SJSA1 (cell line): Measurements from ENCODE around the gene TRPM1. TPM values are rescaled to one million over a fixed set of nuclear protein-coding genes. Genes with fewer than 3 reads are reported as not detected.

Experiments used
- DNase-seq, 2 experiments: peaks; one replicate each; pipeline ENCODE4 v3.0.0-alpha.2; 2015 to 2020; ENCODE audit warnings: low spot score in 2 of 2, low read depth in 1 of 2
- H3K27ac ChIP-seq: fragments of 250-450 bp; sonication (Bioruptor Pico); 2 replicates; pipeline ENCODE4 v1.5.1; 2020; ENCODE audit warnings: mild to moderate bottlenecking, moderate library complexity
- H3K27me3 ChIP-seq: fragments of 250-450 bp; sonication (Bioruptor Pico); replicated peaks from 2 replicates; pipeline ENCODE4 v1.5.1; 2020; ENCODE audit warnings: mild to moderate bottlenecking, moderate library complexity
- H3K36me3 ChIP-seq: fragments of 250-450 bp; sonication (Bioruptor Pico); 2 replicates; pipeline ENCODE4 v1.5.1; 2020; ENCODE audit warnings: mild to moderate bottlenecking
- H3K4me1 ChIP-seq: fragments of 250-450 bp; sonication (Bioruptor Pico); replicated peaks from 2 replicates; pipeline ENCODE4 v1.6.1; 2021; ENCODE audit warnings: mild to moderate bottlenecking
- H3K4me3 ChIP-seq: fragments of 250-450 bp; sonication (Bioruptor Pico); 2 replicates; pipeline ENCODE4 v1.5.1; 2020; ENCODE audit warnings: mild to moderate bottlenecking
- H3K9me3 ChIP-seq: fragments of 250-450 bp; sonication (Bioruptor Pico); replicated peaks from 2 replicates; pipeline ENCODE4 v1.5.1; 2020; ENCODE audit warnings: mild to moderate bottlenecking
- total RNA-seq: library from RNA; depleted of rRNA; stranded (reverse); fragments of >200 nt; shearing (Covaris generic); gene quantifications from 2 replicates; pipeline ENCODE4 v1.2.3, GENCODE V29; 2014

Gene TRPM1
- total RNA-seq, 1 experiment from 2014 or later = 0.08 TPM

GRCh38 chr15:31084176-31084575 is 17.3 kb downstream of the TRPM1 start:
- Histone ChIP-seq H3K27ac (no peak overlapping the region), H3K36me3 (no peaks in the 10 kb centered on the region), H3K4me3 (no peak overlapping the region), H3K27me3 (no peaks in the 10 kb centered on the region), H3K4me1 (peaks cover 22% of the 10 kb centered on the region), H3K9me3 (no peaks in the 10 kb centered on the region)
- DNase-seq = no peak

GRCh38 chr15:31083370-31083780 is 18.1 kb downstream of the TRPM1 start:
- Histone ChIP-seq H3K36me3 (no peaks in the 10 kb centered on the region), H3K9me3 (no peaks in the 10 kb centered on the region), H3K27me3 (no peaks in the 10 kb centered on the region), H3K27ac (no peak overlapping the region), H3K4me1 (peaks cover 23% of the 10 kb centered on the region), H3K4me3 (no peak overlapping the region)
- DNase-seq = peak; percentile 59 to 66

- Histone ChIP-seq H3K27ac (no peak overlapping the region), H3K4me1 (peaks cover 23% of the 10 kb centered on the region), H3K27me3 (no peaks in the 10 kb centered on the region), H3K4me3 (no peak overlapping the region), H3K36me3 (no peaks in the 10 kb centered on the region), H3K9me3 (no peaks in the 10 kb centered on the region)
- DNase-seq = no peak
Measured at GRCh38 chr15:31082771-31083369, 18.7 kb downstream of the TRPM1 start.

- H3K9me3 ChIP-seq = no peaks in the 10 kb centered on the region
- DNase-seq = no peak
- H3K27me3 ChIP-seq = no peaks in the 10 kb centered on the region
- no peaks in the 10 kb centered on the region for H3K36me3 ChIP-seq
- no peak overlapping the region for H3K27ac ChIP-seq
- no peak overlapping the region for H3K4me3 ChIP-seq
- peaks cover 23% of the 10 kb centered on the region for H3K4me1 ChIP-seq
Measured at GRCh38 chr15:31081588-31082250, 19.8 kb downstream of the TRPM1 start.

GRCh38 chr15:31081056-31081455 is 20.5 kb downstream of the TRPM1 start:
- no peaks in the 10 kb centered on the region for H3K27me3 ChIP-seq
- H3K4me3 ChIP-seq = no peak overlapping the region
- no peaks in the 10 kb centered on the region for H3K9me3 ChIP-seq
- peaks cover 23% of the 10 kb centered on the region for H3K4me1 ChIP-seq
- no peak for DNase-seq
- no peak overlapping the region for H3K27ac ChIP-seq
- H3K36me3 ChIP-seq = no peaks in the 10 kb centered on the region

GRCh38 chr15:31080591-31081014 is 20.9 kb downstream of the TRPM1 start:
- H3K4me1 ChIP-seq = peaks cover 23% of the 10 kb centered on the region
- H3K27me3 ChIP-seq = no peaks in the 10 kb centered on the region
- no peak overlapping the region for H3K4me3 ChIP-seq
- H3K9me3 ChIP-seq = no peaks in the 10 kb centered on the region
- no peak overlapping the region for H3K27ac ChIP-seq
- H3K36me3 ChIP-seq = no peaks in the 10 kb centered on the region
- no peak for DNase-seq

GRCh38 chr15:31079519-31079918 is 22.0 kb downstream of the TRPM1 start:
- no peak for DNase-seq
- no peaks in the 10 kb centered on the region for H3K27me3 ChIP-seq
- no peaks in the 10 kb centered on the region for H3K36me3 ChIP-seq
- no peak overlapping the region for H3K27ac ChIP-seq
- H3K4me3 ChIP-seq = no peak overlapping the region
- H3K9me3 ChIP-seq = no peaks in the 10 kb centered on the region
- peaks cover 23% of the 10 kb centered on the region for H3K4me1 ChIP-seq

GRCh38 chr15:31078471-31078870 is 23.1 kb downstream of the TRPM1 start:
- H3K27me3 ChIP-seq = no peaks in the 10 kb centered on the region
- no peaks in the 10 kb centered on the region for H3K9me3 ChIP-seq
- DNase-seq = no peak
- no peak overlapping the region for H3K27ac ChIP-seq
- no peak overlapping the region for H3K4me3 ChIP-seq
- peaks cover 18% of the 10 kb centered on the region for H3K4me1 ChIP-seq
- no peaks in the 10 kb centered on the region for H3K36me3 ChIP-seq

GRCh38 chr15:31077941-31078340 is 23.6 kb downstream of the TRPM1 start:
- Histone ChIP-seq H3K27ac (no peak overlapping the region), H3K36me3 (no peaks in the 10 kb centered on the region), H3K4me3 (no peak overlapping the region), H3K4me1 (peaks cover 13% of the 10 kb centered on the region), H3K27me3 (no peaks in the 10 kb centered on the region), H3K9me3 (no peaks in the 10 kb centered on the region)
- DNase-seq = no peak

- H3K9me3 ChIP-seq = no peaks in the 10 kb centered on the region
- no peak for DNase-seq
- no peaks in the 10 kb centered on the region for H3K27me3 ChIP-seq
- no peak overlapping the region for H3K27ac ChIP-seq
- peaks cover 10% of the 10 kb centered on the region for H3K4me1 ChIP-seq
- no peaks in the 10 kb centered on the region for H3K36me3 ChIP-seq
- no peak overlapping the region for H3K4me3 ChIP-seq
Measured at GRCh38 chr15:31077181-31077580, 24.3 kb downstream of the TRPM1 start.

GRCh38 chr15:31074321-31074720 is 27.2 kb downstream of the TRPM1 start:
- no peak for DNase-seq
- Histone ChIP-seq H3K4me3 (no peak overlapping the region), H3K36me3 (no peaks in the 10 kb centered on the region), H3K4me1 (peaks cover 2% of the 10 kb centered on the region; the same call in 1 of the 2 replicates), H3K27ac (no peak overlapping the region), H3K9me3 (no peaks in the 10 kb centered on the region), H3K27me3 (no peaks in the 10 kb centered on the region)

- H3K27me3 ChIP-seq = no peaks in the 10 kb centered on the region
- H3K27ac ChIP-seq = no peak overlapping the region
- no peaks in the 10 kb centered on the region for H3K36me3 ChIP-seq
- DNase-seq = no peak
- H3K4me3 ChIP-seq = no peak overlapping the region
- H3K4me1 ChIP-seq = no peaks in the 10 kb centered on the region
- H3K9me3 ChIP-seq = no peaks in the 10 kb centered on the region
Measured at GRCh38 chr15:31070867-31071266, 30.7 kb downstream of the TRPM1 start.

GRCh38 chr15:31069360-31070000 is 32.0 kb downstream of the TRPM1 start:
- no peak for DNase-seq

GRCh38 chr15:31067890-31068603 is 33.5 kb downstream of the TRPM1 start:
- H3K27me3 ChIP-seq = no peaks in the 10 kb centered on the region
- no peak overlapping the region for H3K27ac ChIP-seq
- DNase-seq = no peak
- H3K4me1 ChIP-seq = no peaks in the 10 kb centered on the region; the same call in 1 of the 2 replicates
- H3K9me3 ChIP-seq = no peaks in the 10 kb centered on the region
- no peak overlapping the region for H3K4me3 ChIP-seq
- H3K36me3 ChIP-seq = no peaks in the 10 kb centered on the region

More at GRCh38 chr15:31069360-31070000, 32.0 kb downstream of the TRPM1 start:
- H3K9me3 ChIP-seq = no peaks in the 10 kb centered on the region
- no peak overlapping the region for H3K4me3 ChIP-seq
- no peaks in the 10 kb centered on the region for H3K36me3 ChIP-seq
- no peaks in the 10 kb centered on the region for H3K27me3 ChIP-seq
- H3K4me1 ChIP-seq = no peaks in the 10 kb centered on the region
- no peak overlapping the region for H3K27ac ChIP-seq
